ENCODE results near the gene CABLES2.

The CABLES2 gene

DNA sequence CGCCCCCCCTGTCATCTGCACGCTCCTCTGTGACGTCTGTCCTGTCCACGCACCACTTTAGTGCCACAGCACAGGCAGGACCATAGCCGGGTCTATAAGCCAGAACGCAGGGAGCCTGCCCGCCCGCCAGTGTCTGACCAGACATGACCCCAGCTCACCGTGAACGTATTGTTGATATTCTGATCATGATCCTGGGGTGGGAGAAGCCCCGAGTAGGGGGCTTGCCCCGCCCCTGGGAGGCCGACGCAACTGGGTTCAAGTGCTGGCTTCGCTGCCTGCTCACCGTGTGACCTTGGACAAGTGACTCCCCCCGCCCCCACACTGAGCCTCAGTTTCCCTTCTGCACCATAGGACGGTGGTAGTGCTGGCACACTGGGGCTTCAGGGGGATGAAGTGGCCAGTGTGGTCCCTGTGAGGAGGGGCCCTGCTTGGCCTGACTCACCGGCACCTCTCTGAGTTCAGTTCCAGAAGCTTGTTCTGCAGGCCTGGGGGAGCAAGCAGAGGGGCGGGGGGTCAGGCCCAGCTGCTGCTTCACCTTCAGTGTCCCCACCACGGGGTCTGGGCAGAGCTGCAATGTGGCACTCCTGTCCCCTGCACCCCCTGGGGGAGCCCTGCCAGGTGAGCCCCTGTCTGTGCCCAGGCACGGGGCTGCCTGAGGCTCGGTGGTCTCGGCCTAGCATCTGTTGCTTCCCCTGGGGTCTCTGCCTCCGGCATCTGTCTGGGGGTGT, 11.1 kb upstream of the CABLES2 start:
- DNase-seq, result no peak

DNA sequence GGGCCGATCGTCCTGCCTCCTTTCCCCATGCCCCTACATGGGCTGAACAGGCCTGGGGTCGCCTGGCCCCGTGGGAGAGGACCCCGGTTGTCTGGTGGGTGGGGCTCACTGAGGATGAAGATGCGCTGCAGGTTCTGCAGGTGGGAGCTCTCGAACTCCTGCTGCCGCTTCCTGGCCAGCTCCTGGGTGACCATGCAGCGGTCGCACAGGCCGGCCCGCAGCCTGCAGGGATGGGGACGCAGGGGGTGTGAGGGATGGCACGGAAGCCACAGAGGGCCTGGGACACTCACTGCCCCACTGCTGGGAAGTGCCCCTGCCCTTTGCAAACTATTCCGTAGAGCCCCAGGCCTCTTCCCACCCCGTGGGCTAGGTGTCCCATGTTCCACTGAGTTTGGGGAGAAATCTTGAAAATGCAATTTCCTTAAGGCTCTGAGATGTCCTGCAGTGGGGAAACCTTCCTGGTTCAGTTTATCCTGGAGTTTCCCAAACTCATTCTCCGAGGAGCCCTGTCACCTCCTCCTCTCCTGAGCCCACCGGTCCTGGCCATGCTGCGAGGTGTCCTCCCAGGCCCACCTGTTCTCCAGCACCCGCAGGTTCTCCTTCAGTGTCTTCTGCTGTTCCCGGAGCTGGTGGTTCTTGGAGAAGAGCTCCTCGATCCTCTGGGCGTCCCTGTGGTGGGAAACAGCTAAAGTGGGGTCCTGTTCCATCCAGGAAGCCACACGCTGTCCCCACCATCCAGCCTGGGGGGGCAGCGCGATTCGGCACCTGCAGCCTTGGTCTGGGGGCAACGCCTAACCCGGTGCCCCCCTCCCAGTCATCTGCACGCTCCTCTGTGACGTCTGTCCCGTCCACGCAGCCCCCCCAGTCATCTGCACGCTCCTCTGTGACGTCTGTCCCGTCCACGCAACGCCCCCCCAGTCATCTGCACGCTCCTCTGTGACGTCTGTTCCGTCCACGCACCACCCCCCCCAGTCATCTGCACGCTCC, 9.9 kb upstream of the CABLES2 start:
- no peak for DNase-seq

DNA sequence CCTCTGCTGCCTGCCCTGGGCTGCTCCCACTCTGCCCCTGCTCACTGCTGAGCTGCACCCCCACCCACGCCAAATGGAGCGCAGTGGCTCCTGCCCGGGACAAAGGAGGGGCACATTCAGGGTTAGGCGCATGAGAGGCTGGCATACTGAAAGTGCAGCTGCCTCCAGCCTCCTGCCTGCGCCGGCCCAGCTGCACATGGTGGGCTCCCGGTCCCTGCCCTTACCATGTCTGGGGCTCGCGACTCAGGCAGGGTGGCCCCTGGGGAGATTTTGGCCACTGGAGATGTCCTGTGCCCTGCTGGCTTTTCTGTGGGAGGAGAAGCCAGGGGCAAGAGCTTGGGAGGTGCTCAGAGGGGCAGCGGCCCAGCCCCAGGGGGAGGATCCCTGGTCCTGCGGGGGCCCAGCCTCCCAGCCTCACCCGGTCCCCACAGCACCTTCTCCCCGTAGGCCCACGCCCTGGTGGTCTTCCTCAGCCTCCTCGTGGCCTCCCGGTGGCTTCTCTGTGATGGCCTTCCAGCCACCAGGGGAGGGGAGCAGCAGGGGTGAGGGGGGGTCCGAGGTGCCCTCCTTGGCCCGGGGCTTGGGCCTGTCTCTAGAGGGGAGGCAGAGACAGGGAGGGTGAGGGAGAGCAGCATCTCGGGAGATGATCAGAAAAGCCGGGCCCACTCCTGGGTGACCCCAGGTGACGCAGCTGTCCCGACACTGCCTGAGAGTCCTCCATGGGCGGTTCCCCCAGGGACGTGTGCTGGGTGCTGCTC, 8.4 kb upstream of the CABLES2 start:
- DNase-seq, result no peak

DNA sequence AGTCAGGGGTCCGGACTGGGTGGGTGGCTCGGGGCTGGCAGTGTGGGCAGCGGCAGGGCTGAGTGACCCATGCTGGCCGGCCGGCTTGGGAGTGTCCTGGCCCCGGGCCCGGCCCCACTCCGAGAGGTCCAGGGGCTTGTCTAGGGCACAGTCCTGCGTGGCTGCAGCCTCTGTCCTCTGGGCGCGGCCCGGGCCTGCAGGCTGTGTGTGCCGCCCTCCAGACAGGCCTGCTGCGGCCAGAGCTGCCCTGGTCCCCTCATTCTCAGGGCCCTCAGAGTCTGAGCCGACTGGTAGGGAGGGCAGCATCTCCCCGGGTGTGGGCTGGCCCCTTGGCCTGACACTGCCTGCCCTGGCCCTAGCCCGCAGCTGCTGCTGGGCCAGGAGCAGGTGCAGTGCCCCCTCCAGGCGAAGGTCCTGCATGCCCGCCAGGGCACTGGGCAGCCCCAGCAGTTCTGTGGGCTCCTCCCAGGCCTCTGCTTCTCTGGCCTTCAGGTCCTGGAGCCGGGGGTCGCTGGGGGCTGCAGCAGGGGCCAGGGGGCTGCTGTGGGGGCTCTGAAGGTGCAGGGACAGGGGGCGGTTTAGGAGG, 6.9 kb upstream of the CABLES2 start:
- no peak for DNase-seq

DNA sequence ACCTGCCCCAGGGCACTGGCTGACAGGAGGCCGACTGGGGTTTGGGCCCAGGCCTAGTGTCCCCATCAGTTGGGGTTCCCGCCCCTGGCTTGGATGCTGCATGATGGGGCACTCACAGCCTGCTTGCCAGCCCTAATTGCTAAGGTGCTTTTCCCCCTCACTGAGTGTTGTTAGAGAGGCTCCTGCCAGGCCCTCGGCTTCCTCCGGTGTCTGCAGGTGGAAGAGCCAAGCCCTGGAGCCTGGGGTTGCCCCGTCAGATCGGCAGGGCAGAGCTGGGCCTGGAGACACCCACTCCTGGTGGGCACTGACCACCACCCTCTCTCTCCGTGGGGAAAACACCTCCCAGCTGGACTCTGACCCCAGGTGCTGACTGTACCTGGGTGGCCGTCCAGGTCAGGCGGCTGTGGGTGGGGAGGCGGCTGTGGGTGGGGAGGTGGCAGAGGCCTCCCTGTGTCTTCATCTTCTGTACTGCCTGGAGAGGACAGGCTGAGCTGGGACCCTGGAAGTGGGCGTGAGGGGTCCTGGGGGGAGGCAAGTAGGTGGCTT, 6.0 kb upstream of the CABLES2 start:
- DNase-seq, result no peak

DNA sequence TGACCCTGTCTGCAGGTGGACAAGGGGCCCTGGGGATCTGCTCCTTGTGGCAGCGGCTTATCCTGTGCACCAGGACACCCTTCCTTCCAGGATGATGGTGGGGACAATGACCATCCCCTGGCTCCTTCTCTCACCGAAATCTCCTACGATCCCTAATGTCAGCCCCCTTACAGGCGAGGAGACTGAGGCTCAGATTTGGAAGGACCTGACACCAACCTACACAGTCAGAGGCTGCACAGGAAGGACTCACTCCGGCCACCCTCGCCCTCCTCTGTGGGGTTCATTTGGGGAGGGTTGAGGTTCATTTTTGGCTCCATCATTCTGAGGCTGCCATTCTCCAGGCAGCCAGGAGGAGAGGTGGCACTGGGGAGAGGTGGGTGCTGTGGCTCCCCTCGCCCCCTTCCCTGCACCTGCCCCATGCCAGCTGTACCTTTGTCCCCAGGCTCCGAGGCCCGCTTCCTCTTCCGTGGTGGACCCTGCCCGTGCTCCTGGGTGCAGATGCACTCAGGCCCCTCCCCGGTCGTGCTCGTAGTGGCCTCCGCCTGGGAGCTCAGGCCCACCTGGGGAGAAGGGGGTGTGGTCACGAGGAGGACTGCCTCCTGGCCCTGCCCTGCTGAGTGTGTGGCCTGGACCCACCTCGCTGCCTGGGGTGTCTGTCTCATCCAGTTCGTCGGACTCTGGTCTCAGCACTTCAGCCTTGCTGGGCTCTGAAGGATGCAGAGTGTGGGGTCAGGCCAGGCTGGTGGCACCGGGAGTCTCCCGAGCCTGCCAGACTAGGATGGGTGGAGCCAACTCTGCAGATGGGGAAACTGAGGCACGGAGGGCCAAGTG, 5.3 kb upstream of the CABLES2 start:
- DNase-seq, result no peak

DNA sequence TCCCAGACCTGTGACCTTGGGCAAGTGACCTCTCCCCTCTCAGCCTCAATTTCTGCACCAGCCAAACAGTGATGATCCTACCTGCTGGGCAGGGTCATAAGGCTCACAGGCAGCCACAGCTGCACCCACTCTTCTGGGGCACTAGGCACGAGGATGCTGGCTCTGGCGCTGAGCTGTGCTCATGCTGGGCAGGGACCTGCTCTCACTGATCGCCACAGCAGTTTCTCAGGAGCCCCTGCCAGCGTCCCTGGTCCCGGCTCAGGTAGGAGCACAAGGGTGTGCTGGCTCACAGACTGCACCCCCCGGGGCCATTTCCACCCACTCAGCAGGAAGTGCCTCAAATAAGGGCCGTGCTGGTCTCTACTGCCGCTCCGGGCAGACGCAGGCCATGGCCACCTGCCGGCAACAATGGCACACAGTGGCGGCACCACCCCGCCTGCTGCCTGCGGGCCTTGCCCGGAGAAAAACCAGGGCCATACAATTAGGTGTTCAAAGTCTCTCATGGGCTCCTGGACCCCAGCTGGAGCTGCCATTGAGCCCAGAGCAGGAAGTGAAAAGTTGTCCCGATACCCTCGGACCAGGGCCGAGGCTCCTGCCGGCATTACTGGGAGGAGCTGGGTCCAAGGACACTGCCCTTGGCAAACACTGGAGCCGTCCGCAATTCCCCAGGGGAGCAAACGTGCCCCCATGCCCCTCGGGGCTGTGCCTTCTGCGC, 4.6 kb upstream of the CABLES2 start:
- DNase-seq, result no peak

DNA sequence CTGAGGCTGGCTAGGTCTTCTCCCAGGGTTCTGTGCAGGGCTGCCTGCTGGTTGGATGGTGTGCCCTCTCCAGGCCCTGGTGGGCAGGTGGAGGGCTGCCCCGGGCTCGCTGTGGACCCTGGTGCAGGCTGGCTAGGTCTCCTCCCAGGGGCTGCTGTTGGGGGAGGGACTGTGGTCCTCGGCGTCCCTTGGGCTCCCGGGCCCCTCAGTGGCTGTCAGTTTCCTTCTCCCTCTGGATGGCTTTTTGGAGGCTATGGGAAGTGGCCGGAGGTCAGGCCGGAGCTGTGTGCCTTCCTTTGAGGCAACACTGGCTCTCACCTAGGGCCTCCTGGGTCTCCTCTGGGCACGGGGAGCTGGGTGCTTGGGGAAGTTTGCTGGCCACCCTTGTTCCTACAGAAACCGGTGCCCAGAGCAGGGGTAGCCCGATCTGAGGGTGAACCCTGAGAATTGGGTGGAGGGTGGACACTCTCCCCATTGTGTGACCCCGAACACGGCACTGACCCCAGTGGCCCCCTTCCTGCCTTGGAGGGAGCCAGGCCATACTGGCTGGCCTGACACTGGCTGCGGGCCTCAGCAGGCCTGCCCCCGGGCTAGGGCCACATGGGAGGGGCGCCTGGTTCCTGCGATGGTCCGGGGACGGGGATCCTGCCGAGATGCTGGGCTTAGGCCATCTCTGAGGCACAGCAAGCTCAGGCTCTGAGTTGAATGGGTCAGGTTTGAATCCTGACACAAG, 3.8 kb upstream of the CABLES2 start:
- no peak for DNase-seq

DNA sequence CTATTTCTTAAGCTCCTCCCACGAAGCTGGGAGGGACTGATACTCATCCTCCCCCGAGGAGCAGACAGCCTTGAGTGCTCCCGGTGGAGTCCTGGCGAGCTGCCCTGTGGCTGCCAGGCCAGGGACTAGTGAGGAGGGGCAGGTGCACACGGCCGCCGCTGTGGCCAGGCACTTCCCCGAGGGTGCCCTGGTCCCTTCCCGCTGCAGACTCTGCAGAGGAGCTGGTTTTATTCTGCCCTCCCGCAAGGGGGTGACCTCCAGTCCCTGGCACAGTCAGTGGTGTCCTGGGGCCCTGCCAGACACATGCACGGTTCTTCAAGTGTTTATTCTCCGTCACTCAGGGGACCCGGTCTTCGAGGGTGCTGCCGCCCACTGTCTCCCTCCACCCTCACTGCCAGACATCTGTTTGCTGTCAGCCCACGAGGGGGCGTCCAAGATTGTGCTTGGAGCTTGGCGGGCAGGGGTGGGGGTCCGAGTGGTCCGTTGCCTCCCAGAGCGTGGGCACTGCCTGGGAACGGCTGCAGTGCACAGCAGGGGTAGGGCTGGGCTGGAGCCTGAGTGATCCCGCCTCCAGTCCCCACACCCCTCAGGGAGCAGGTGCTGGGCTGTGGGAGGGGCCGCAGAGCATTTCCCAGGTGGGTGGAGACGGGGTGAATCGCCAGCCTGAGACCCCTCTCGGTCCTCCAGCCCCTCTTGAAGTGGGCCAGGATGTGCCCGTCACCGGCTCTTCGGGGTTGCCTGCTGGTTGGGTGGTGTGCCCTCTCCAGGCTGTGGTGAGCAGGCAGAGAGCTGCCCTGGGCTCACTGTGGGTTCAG, 3.1 kb upstream of the CABLES2 start:
- DNase-seq, result no peak

DNA sequence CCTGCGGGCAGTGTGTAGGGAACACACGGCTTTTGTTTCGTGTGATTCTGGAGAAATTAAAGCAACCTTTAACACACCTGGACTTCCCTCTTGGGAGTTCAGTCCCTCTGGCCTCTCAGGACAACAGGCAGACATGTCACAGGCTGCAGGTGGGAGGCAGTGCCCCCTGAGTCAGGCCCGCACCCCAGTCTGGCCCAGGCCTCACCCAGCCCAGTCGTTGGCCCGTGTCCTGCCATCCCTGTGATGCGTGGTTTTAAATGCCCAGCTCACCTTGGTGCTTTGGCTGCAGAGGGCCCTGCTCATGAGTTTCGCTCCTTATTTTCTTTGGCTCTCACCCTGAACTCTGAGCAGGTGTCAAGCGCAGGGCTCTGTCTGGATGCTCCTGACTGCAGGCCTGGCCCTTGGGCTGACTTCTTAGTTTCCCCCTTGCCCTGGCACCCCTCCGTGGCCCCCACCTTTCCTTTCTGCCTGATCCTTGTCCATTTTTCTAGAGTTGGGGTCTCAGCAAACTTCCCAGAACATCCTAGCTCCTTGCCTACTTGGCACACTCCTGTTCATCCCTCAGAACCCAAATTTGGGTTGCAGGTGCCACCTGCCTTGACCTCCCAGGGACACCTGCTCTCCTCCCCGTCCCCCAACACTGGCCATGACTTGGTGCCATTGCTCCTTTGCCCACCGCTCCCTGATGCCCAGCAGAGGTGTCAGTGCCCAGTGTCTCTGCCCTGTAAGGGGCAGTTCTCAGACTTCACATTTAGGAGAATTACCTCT, 2.2 kb upstream of the CABLES2 start:
- no peak for DNase-seq

DNA sequence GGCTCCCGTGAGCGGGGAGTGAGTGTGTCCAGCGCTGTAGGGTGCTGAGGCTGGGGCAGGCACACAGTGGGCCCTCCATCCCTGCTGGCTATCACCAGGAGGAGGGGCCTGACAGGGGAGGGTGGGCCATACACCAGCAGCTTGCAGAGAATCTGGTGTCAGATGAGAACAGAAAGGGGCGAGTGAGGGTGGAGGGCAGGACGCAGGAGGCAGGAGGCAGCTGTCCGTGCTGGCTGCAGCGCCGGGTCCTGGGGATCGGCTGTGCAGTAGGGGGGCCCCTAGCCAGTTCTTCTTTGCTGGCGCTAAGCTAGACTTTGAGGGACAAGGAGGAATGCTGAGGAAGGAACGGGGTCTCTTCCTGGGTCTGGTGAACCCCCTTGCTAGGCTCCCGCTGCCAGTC, 1.6 kb upstream of the CABLES2 start:
- DNase-seq, result no peak

DNA sequence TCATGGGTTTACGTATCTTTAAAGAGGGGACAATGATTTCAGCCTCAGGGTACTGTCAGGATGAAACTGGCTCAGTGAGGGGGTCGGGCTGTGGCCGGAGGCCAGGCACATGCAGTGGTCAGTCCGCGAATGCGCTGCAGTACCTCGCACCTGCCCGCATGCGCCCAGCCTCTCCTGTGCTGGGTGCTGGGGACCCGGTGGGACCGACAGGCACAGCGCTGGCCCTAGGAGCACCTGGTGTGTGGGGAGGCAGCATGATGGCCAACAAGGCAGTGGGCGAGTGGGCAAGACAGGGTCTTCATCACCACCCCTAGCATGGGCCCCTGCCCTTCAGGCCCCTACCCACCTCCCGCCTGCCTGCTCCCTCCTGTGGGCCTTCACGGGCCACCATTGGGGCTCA, 970 bp upstream of the CABLES2 start:
- no peak for DNase-seq

DNA sequence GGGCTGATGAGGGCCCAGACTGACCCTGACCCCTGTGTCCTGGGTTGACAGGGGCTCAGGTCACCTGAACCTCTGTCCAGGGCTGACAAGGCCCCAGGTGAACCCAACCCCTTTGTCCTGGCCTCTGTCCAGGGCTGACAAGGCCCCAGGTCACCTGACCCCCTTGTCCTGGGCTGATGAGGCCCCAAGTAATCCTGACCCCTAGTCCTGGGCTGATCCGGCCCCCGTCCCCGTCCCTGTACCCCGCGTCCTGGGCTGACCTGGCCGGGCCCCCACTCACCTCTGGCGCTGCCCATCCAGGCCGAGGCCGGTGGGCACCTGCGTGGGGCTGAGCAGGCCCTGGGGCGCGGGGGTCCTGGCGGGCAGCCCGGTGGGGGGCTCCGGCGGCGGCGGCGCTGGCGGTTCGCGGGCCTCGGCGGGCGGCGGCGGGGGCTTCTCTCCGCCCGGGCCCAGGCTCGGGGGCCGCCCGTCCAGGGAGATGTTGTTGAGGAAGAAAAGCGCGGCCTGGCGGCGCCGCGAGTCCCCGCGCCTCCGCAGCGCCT, 379 bp downstream of the CABLES2 start:
- DNase-seq, result no peak

DNA sequence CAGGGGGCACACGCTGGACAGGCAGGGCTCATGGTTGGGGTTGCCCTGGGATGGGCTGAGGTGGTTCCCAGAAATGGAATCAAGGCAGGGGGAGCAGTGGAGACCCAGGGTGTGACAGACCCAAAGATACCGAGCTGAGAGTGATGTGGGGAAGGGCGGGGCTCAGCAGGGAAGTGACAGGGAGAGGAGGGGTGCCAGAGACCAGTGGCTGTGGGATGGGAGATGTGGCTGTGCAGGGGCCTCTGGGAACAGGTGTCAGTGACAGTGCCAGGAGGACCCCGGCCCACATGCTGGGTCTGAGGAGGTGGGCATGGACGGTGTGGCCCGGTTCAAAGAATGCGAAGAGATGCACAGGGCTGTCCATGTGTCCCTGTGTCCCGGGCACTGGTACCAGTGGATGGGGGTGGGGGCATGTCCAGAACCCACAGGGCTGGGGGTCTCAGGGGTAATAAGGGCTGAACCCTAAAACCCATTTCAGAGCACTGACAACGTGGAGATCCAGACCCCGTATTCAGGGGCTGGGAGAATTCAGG, 1.0 kb downstream of the CABLES2 start:
- DNase-seq, result no peak

DNA sequence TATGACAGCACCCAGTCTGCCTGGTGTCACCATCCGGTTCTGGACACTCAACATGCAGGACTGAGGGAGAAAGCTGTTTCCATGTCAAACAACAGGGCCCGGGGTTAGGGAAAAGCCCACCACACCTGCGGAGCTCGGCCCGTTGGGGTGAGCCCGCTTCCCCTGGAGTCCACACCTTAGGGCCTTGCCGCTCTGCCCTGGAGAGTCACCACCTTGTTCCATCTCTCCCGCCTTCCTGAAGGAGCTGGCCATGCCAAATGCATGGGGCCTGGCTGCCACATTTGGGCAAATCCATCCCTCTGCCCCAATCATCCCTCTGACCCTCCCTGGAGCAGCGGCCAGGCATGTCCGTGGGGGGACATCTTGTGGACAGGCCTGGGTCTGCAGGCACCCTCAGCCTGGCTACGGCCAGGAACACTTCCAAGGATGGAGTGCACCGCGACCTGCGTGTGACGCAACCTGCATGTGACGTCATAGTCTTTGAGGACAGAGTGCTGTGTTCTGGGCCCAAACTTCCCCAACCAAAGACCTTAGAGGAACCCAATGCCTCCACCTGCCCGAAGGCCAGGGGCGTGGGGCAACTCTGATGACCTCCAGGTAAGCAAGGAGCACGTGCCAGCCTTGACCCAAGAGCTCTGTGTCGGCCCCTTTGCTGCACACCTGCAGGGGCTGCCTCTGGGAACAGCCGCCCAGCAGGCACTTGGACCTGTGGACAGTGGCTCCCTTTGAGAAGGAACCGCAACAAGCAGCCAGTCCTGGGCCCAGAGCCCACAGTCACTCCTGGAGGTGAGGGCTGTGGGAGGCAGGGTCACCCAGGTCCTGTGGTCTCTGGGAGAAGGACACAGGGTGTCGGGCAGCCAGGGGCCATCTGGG, 1.7 kb downstream of the CABLES2 start:
- no peak for DNase-seq

DNA sequence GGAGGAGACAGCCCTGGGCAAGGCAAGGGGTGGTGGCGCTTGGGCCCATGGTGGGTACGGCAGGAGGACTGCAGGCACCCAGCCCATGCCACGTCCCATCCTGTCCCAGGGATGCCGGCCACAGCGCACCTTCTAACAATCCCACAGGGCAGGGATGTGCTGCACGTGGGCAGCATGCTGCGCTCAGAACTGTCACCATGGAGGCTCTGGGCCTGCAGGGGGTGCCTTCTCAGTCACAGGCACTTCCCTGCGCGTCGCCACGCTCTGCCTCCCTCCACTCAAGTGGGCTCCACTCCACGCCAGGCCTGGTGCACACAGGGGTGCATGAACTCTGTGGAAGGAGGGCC, 2.4 kb downstream of the CABLES2 start:
- DNase-seq, result no peak

DNA sequence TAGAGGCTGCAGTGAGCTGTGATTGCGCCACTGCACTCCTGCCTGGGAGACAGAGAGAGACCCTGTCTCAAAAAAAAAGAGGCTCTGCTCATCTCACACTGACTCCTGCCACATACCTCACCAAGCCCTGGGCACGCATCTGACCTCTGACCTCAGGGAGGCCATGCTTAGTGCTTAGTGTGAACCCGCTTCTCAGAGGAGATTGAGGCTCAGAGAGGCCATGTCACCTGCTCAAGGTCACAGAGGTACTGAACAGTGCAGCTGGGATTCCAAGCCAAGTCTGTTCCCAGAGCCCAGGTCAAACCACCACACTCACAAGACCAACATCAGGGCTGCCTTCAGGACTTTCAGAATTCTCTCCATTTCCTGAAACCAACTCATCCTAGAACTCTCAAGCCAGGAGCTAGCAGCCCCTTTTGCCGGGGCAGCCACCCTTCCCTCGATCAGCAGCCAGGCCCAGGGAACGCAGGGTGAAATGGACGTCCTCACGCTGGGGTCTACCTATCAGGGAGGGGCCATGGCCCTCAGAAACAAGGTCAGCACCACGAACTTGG, 2.9 kb downstream of the CABLES2 start:
- no peak for DNase-seq

All from NCI-H446 treated with DMSO at 0.1 percent for 48 hours (cell line).